ENCODE results near the gene HSBP1. TPM values are rescaled to one million over a fixed set of nuclear protein-coding genes. Genes with fewer than 3 reads are reported as not detected.

The HSBP1 gene
- total RNA-seq, 1 experiment from 2014 or later: 163 TPM

GRCh38 chr16:83842756-83843507 lies 35.2 kb downstream of the HSBP1 start:
- Histone ChIP-seq H3K4me1 (ENCODE audit: insufficient read depth, low read length, poor library complexity, severe bottlenecking) (no peaks in the 10 kb centered on the region), H3K27me3 (replicated peaks; ENCODE audit: insufficient read depth, low read depth, low read length, poor library complexity) (no peaks in the 10 kb centered on the region), H3K36me3 (ENCODE audit: insufficient read depth, low read length, poor library complexity, severe bottlenecking) (no peaks in the 10 kb centered on the region), H3K9me3 (ENCODE audit: low read depth, low read length, poor library complexity, severe bottlenecking) (no peaks in the 10 kb centered on the region), H3K27ac (ENCODE audit: low read depth, low read length, poor library complexity, severe bottlenecking) (no peak overlapping the region), H3K4me3 (ENCODE audit: low read depth, low read length, poor library complexity, severe bottlenecking) (no peak overlapping the region)
- intact Hi-C loops (cut with micrococcal nuclease; ENCODE audit: unreplicated experiment): no loop called here
- TF ChIP-seq EZH2 (IDR thresholded peaks at IDR 0.05; ENCODE audit: borderline replicate concordance, low read depth, low read length, poor library complexity, severe bottlenecking) (no peak), CTCF (conservative IDR thresholded peaks at IDR 0.05; ENCODE audit: low read depth, low read length) (no peak)
- no peak for DNase-seq (ENCODE audit: low spot score)
- ChIA-PET CTCF (interaction anchor here (0.6 kb wide), 1 partner anchor 218 kb away, joined by 3 read pairs; no protein-coding TSS in a partner anchor), POLR2A (ENCODE audit: low non-redundant PET) (no interaction called here)
- BruUV-seq (replicated peaks): no TSS peak

- no peak overlapping the region for H3K4me3 ChIP-seq (ENCODE audit: low read depth, low read length, poor library complexity, severe bottlenecking)
- ChIA-PET POLR2A (ENCODE audit: low non-redundant PET) (no interaction called here), CTCF (interaction anchor here (0.6 kb wide), 1 partner anchor 217 kb away, joined by 3 read pairs; no protein-coding TSS in a partner anchor)
- no peak for TF ChIP-seq EZH2 (IDR thresholded peaks at IDR 0.05; ENCODE audit: borderline replicate concordance, low read depth, low read length, poor library complexity, severe bottlenecking)
- no peak for TF ChIP-seq CTCF (conservative IDR thresholded peaks at IDR 0.05; ENCODE audit: low read depth, low read length)
- H3K27ac ChIP-seq (ENCODE audit: low read depth, low read length, poor library complexity, severe bottlenecking): no peak overlapping the region
- DNase-seq (ENCODE audit: low spot score): no peak
- H3K36me3 ChIP-seq (ENCODE audit: insufficient read depth, low read length, poor library complexity, severe bottlenecking): no peaks in the 10 kb centered on the region
- no TSS peak for BruUV-seq (replicated peaks)
- no peaks in the 10 kb centered on the region for H3K4me1 ChIP-seq (ENCODE audit: insufficient read depth, low read length, poor library complexity, severe bottlenecking)
- H3K27me3 ChIP-seq (replicated peaks; ENCODE audit: insufficient read depth, low read depth, low read length, poor library complexity): no peaks in the 10 kb centered on the region
- intact Hi-C loops (cut with micrococcal nuclease; ENCODE audit: unreplicated experiment): no loop called here
- H3K9me3 ChIP-seq (ENCODE audit: low read depth, low read length, poor library complexity, severe bottlenecking): no peaks in the 10 kb centered on the region
Observed at GRCh38 chr16:83843657-83844056, 35.9 kb downstream of the HSBP1 start.

GRCh38 chr16:83845263-83845662 lies 37.5 kb downstream of the HSBP1 start:
- CTCF ChIA-PET: no interaction called here

More at GRCh38 chr16:83845263-83845662, 37.5 kb downstream of the HSBP1 start:
- Histone ChIP-seq H3K36me3 (ENCODE audit: insufficient read depth, low read length, poor library complexity, severe bottlenecking) (no peaks in the 10 kb centered on the region), H3K9me3 (ENCODE audit: low read depth, low read length, poor library complexity, severe bottlenecking) (no peaks in the 10 kb centered on the region), H3K27me3 (replicated peaks; ENCODE audit: insufficient read depth, low read depth, low read length, poor library complexity) (no peaks in the 10 kb centered on the region), H3K4me1 (ENCODE audit: insufficient read depth, low read length, poor library complexity, severe bottlenecking) (no peaks in the 10 kb centered on the region), H3K27ac (ENCODE audit: low read depth, low read length, poor library complexity, severe bottlenecking) (no peak overlapping the region), H3K4me3 (ENCODE audit: low read depth, low read length, poor library complexity, severe bottlenecking) (no peak overlapping the region)
- intact Hi-C loops (cut with micrococcal nuclease; ENCODE audit: unreplicated experiment): no loop called here
- no peak for DNase-seq (ENCODE audit: low spot score)
- BruUV-seq (replicated peaks): no TSS peak
- TF ChIP-seq CTCF (conservative IDR thresholded peaks at IDR 0.05; ENCODE audit: low read depth, low read length) (no peak), EZH2 (IDR thresholded peaks at IDR 0.05; ENCODE audit: borderline replicate concordance, low read depth, low read length, poor library complexity, severe bottlenecking) (no peak)
- POLR2A ChIA-PET (ENCODE audit: low non-redundant PET): no interaction called here
